Endothelial cell of umbilical vein (primary cell): ENCODE results near the gene SALL2. TPM values are rescaled to one million over a fixed set of nuclear protein-coding genes. Genes with fewer than 3 reads are reported as not detected.

Source experiments
- BruUV-seq: library from RNA; stranded (reverse); fragments of 400-500 nt; replicated peaks from 2 replicates; lab custom pipeline; 2021; lab: Mats Ljungman, UMichigan
- CTCF ChIA-PET: fragments of 300-600, 350-600 bp; sonication (Branson Sonifier 250); formaldehyde crosslinking; loops from one replicate; lab custom pipeline; 2021; ENCODE audit warnings: antibody characterized with exemption, inconsistent platforms; lab: Charles Lee
- POLR2A ChIA-PET: fragments of 300-600, 350-600 bp; sonication (Branson Sonifier 250); formaldehyde crosslinking; loops from one replicate; lab custom pipeline; 2021; ENCODE audit warnings: antibody characterized with exemption, inconsistent platforms; lab: Charles Lee
- DNase-seq: peaks from one replicate; pipeline ENCODE4 v3.0.0-alpha.2; 2011; ENCODE audit warnings: low read depth, low spot score
- FAIRE-seq: peaks from 2 replicates; lab custom pipeline; 2011; peaks lifted over from hg19 to GRCh38; lab: Jason Lieb, UNC
- H2AFZ ChIP-seq: 2 replicates; pipeline ENCODE4 v1.6.0; 2012; ENCODE audit warnings: low read depth, low read length, control low read depth, inconsistent platforms
- H3K27ac ChIP-seq: 2 replicates; pipeline ENCODE4 v1.5.1; 2011; ENCODE audit warnings: low read depth, mild to moderate bottlenecking, control low read depth, low read length, moderate library complexity; ENCODE audit not compliant: insufficient read depth
- H3K27me3 ChIP-seq, 2 experiments: 2 replicates each; pipeline versions ENCODE4 v1.6.0 to v1.6.1; 2011; ENCODE audit warnings: low read length in 2 of 2, mixed read lengths in 1 of 2; ENCODE audit not compliant: control insufficient read depth in 2 of 2, insufficient read depth in 2 of 2
- H3K36me3 ChIP-seq, 2 experiments: 2 replicates in 1 of 2; 3 replicates in 1 of 2; pipeline ENCODE4 v1.5.1; 2011; ENCODE audit warnings: low read length in 2 of 2, mild to moderate bottlenecking in 1 of 2, moderate library complexity in 1 of 2; ENCODE audit not compliant: control insufficient read depth in 2 of 2, insufficient read depth in 2 of 2; ENCODE audit errors: extremely low read depth in 1 of 2
- H3K4me1 ChIP-seq: 3 replicates; pipeline ENCODE4 v1.5.1; 2011; ENCODE audit warnings: mild to moderate bottlenecking, low read length; ENCODE audit not compliant: control insufficient read depth, insufficient read depth; ENCODE audit errors: extremely low read depth
- H3K4me2 ChIP-seq: 2 replicates; pipeline ENCODE4 v1.6.1; 2011; ENCODE audit warnings: low read length, control low read depth, mixed read lengths; ENCODE audit not compliant: insufficient read depth
- H3K4me3 ChIP-seq, 3 experiments: fragments of 200-600 bp in 1 of 3; sonication (generic), shearing (Covaris generic) in 1 of 3; replicated peaks in 1 of 3; 2 replicates each; pipeline ENCODE4 v1.5.1; 2011 to 2016; ENCODE audit warnings: control low read depth in 3 of 3, low read length in 3 of 3, mild to moderate bottlenecking in 2 of 3, inconsistent platforms in 1 of 3, low read depth in 1 of 3, moderate library complexity in 1 of 3; ENCODE audit not compliant: insufficient read depth in 1 of 3
- H3K79me2 ChIP-seq: 2 replicates; pipeline ENCODE4 v1.6.0; 2012; ENCODE audit warnings: low read length, inconsistent platforms; ENCODE audit not compliant: control insufficient read depth, insufficient read depth
- H3K9ac ChIP-seq: replicated peaks from 2 replicates; pipeline ENCODE3; 2011; ENCODE audit warnings: low read length, control low read depth; ENCODE audit not compliant: insufficient read depth; ENCODE audit errors: extremely low read depth
- H3K9me1 ChIP-seq: replicated peaks from 3 replicates; pipeline ENCODE4 v1.6.0; 2011; ENCODE audit warnings: mild to moderate bottlenecking, low read length; ENCODE audit not compliant: control insufficient read depth, insufficient read depth; ENCODE audit errors: extremely low read depth
- H3K9me3 ChIP-seq: replicated peaks from 2 replicates; pipeline ENCODE4 v1.5.1; 2012; ENCODE audit warnings: low read length, inconsistent platforms; ENCODE audit not compliant: control insufficient read depth, insufficient read depth
- H4K20me1 ChIP-seq: replicated peaks from 2 replicates; pipeline ENCODE3; 2011; ENCODE audit warnings: mild to moderate bottlenecking, low read length; ENCODE audit not compliant: control insufficient read depth, insufficient read depth; ENCODE audit errors: extremely low read depth
- EZH2 ChIP-seq: IDR thresholded peaks from 2 replicates; pipeline ENCODE4 v1.6.1; 2012; ENCODE audit warnings: borderline replicate concordance, low read depth, mild to moderate bottlenecking, moderate library complexity, low read length, inconsistent platforms; ENCODE audit not compliant: severe bottlenecking
- dilution Hi-C: fragments of 300-500 bp; cut with MboI; formaldehyde crosslinking; loops from one replicate; pipeline ENCODE4 v1.15.0; 2019; ENCODE audit warnings: low sequenced_read_pairs; ENCODE audit not compliant: extremely low pct_ligation_motif_present
- intact Hi-C: fragments of 100-400 bp; cut with micrococcal nuclease; formaldehyde crosslinking; loops from one replicate; pipeline ENCODE4 v1.10.0; 2022
- polyA plus RNA-seq, 4 experiments: library from polyadenylated mRNA; depleted of rRNA in 3 of 4; stranded (reverse) in 3 of 4; unstranded in 1 of 4; fragments of >200 nt; gene quantifications; 2 replicates each; pipeline versions ENCODE4 v1.2.1 to v1.2.3, GENCODE V29; 2011 to 2012; ENCODE audit warnings: missing spikeins in 1 of 4
- total RNA-seq: library from RNA; stranded (reverse); gene quantifications from 2 replicates; pipeline ENCODE4 v1.2.3, GENCODE V29; 2021
- TF ChIP-seq, protein P1 (sequence below), 2 donors: IDR thresholded peaks; 1 replicate in 1 of 2; 2 replicates in 1 of 2; pipeline ENCODE4 v1.5.1; 2011; ENCODE audit warnings: low read length in 2 of 2, mild to moderate bottlenecking in 2 of 2, moderate library complexity in 2 of 2, control low read depth in 1 of 2, inconsistent platforms in 1 of 2, low read depth in 1 of 2; ENCODE audit not compliant: insufficient read depth in 1 of 2; ENCODE audit errors: extremely low read depth in 1 of 2

The SALL2 gene
- total and polyA plus RNA-seq, 2 donors (not counting 3 experiments of a cell fraction or from before 2014, with no cell fraction given): 2.8 to 4.6 TPM

DNA sequence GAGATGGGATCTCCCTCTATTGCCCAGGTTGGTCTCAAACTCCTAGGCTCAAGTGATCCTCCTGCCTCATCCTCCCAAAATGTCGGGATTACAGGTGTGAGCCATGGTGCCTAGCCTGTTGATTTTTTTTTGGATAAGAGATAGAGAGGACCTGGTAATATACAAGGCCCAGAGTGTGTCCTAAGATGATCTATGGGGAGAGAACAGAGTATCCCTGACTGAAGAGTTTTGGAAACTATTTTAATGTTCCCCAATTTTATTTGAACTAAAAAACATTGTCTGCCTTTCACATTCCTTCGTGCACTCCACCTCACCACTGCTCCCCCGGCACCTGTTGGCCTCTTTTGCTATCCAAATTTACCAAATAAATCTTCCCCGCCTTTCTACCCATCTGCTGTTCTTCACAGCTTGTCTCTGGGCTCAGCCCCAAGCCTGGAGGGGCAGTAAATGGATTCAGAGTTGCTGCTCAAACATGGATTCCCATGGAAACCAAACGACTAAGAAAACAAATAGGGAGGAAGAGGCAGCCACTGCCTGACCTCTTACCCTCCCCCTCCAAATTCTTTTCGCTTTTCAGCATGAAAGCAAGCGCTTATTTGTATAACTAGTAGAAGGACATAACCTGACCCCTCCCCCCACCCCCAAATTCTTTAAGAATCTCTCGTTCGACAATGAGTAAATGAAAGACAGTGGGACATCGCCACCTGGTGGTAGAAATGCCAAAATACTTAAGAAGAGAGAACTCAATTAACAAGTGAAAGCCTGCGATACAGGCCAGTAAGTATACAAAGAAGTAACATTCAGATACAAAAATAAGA lies 31.1 kb upstream of the SALL2 start:
- ChIA-PET CTCF (interaction anchor here (0.6 to 6.1 kb wide), 14 partner anchors 13 to 543 kb away, joined by 3 to 128 read pairs (median 4); partner anchors contain the start of genes METTL3 and SALL2), POLR2A (no interaction called here)
- Histone ChIP-seq H3K4me3 (peak overlapping the region in 2 of 3 experiments; percentile 25 to 30), H3K27me3 (no peaks in the 10 kb centered on the region), H3K9me1 (no peaks in the 10 kb centered on the region), H3K36me3 (no peaks in the 10 kb centered on the region), H2AFZ (peak overlapping the region; percentile 88), H3K4me2 (peak overlapping the region; percentile 65), H3K9me3 (no peaks in the 10 kb centered on the region), H3K4me1 (peaks cover 5% of the 10 kb centered on the region), H3K79me2 (no peaks in the 10 kb centered on the region), H3K9ac (peak overlapping the region; percentile 51), H3K27ac (no peak overlapping the region), H4K20me1 (no peaks in the 10 kb centered on the region)
- no TSS peak for BruUV-seq
- intact Hi-C loops: loop anchor here (1.0 to 5.0 kb wide), 5 partner anchors 46 to 190 kb away; partner anchors contain the start of genes CHD8 and METTL3
- no peak for TF ChIP-seq EZH2
- TF ChIP-seq, protein P1, sequence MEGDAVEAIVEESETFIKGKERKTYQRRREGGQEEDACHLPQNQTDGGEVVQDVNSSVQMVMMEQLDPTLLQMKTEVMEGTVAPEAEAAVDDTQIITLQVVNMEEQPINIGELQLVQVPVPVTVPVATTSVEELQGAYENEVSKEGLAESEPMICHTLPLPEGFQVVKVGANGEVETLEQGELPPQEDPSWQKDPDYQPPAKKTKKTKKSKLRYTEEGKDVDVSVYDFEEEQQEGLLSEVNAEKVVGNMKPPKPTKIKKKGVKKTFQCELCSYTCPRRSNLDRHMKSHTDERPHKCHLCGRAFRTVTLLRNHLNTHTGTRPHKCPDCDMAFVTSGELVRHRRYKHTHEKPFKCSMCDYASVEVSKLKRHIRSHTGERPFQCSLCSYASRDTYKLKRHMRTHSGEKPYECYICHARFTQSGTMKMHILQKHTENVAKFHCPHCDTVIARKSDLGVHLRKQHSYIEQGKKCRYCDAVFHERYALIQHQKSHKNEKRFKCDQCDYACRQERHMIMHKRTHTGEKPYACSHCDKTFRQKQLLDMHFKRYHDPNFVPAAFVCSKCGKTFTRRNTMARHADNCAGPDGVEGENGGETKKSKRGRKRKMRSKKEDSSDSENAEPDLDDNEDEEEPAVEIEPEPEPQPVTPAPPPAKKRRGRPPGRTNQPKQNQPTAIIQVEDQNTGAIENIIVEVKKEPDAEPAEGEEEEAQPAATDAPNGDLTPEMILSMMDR (IDR thresholded peaks at IDR 0.05; ENCODE audit: extremely low read depth in 1 of 2, insufficient read depth in 1 of 2, low read depth in 1 of 2, low read length in 2 of 2): peak; percentile 35 to 58
- DNase-seq (peak; percentile 88), FAIRE-seq (peak; percentile 66)
- dilution Hi-C loops: no loop called here
